NT2/D1 (cell line): Measurements from ENCODE around the gene KRTAP3-2.

Experiments
- SUZ12 ChIP-seq: IDR thresholded peaks from 2 replicates; pipeline ENCODE4 v1.6.1; 2011; ENCODE audit not compliant: insufficient read length, insufficient read depth; ENCODE audit errors: extremely low read depth
- YY1 ChIP-seq: IDR thresholded peaks from 2 replicates; pipeline ENCODE4 v1.6.1; 2011; ENCODE audit not compliant: insufficient read length, insufficient read depth
- ZNF274 ChIP-seq: IDR thresholded peaks from 2 replicates; pipeline ENCODE4 v1.6.1; 2011; ENCODE audit warnings: mild to moderate bottlenecking, low read depth, low read length

- TF ChIP-seq ZNF274 (no peak), YY1 (no peak), SUZ12 (no peak)
Observed at GRCh38 chr17:41048441-41048840, 48.7 kb upstream of the KRTAP3-2 start.
